LNCAP (cell line): Measurements from ENCODE around the gene MTA1.

Source experiments
- CTCF ChIP-seq: fragments of 450-650 bp; IDR thresholded peaks from 2 replicates; pipeline ENCODE4 v1.5.1; 2017; ENCODE audit warnings: mild to moderate bottlenecking

MTA1 gene

GRCh38 chr14:105384605-105385321 is 34.9 kb upstream of the MTA1 start:
- no peak for TF ChIP-seq CTCF

GRCh38 chr14:105385322-105385637 is 34.3 kb upstream of the MTA1 start:
- TF ChIP-seq CTCF: no peak

- no peak for TF ChIP-seq CTCF
These were observed 33.8 kb upstream of the MTA1 start for GRCh38 chr14:105385698-105386365.

- no peak for TF ChIP-seq CTCF
These were observed 32.8 kb upstream of the MTA1 start for GRCh38 chr14:105386581-105387529.

- no peak for TF ChIP-seq CTCF
These were observed 32.1 kb upstream of the MTA1 start for GRCh38 chr14:105387530-105387922.

GRCh38 chr14:105388110-105388951 is 31.3 kb upstream of the MTA1 start:
- no peak for TF ChIP-seq CTCF

- no peak for TF ChIP-seq CTCF
These were observed 30.7 kb upstream of the MTA1 start for GRCh38 chr14:105388976-105389375.
